HEK293 (cell line): Measurements from ENCODE around the gene RIGI.

ENCODE experiments used
- BCL11B ChIP-seq: fragments of 450-650 bp; formaldehyde crosslinking; IDR thresholded peaks from 2 replicates; pipeline ENCODE4 v1.5.1; 2016; ENCODE audit warnings: low read depth, missing biosample characterization, missing genetic modification characterization
- EGR2 ChIP-seq: fragments of 450-650 bp; formaldehyde crosslinking; IDR thresholded peaks from 2 replicates; pipeline ENCODE4 v1.5.1; 2016; ENCODE audit warnings: low read depth, missing biosample characterization, missing genetic modification characterization
- GLIS2 ChIP-seq: fragments of 450-650 bp; formaldehyde crosslinking; IDR thresholded peaks from 2 replicates; pipeline ENCODE4 v1.5.1; 2016; ENCODE audit warnings: missing biosample characterization, missing genetic modification characterization
- RBAK ChIP-seq: fragments of 450-650 bp; formaldehyde crosslinking; IDR thresholded peaks from 2 replicates; pipeline ENCODE4 v1.5.1; 2016; ENCODE audit warnings: missing biosample characterization, missing genetic modification characterization
- SP3 ChIP-seq: fragments of 450-650 bp; formaldehyde crosslinking; IDR thresholded peaks from 2 replicates; pipeline ENCODE4 v1.5.1; 2016; ENCODE audit warnings: missing biosample characterization, missing genetic modification characterization
- TCF7L2 ChIP-seq: IDR thresholded peaks from 2 replicates; pipeline ENCODE4 v1.6.1; 2011; ENCODE audit warnings: low read depth, mild to moderate bottlenecking, inconsistent platforms, low read length, moderate library complexity, borderline replicate concordance
- YY1 ChIP-seq: fragments of 450-650 bp; formaldehyde crosslinking; IDR thresholded peaks from 2 replicates; pipeline ENCODE4 v1.5.1; 2018; ENCODE audit warnings: missing biosample characterization, missing genetic modification characterization
- YY2 ChIP-seq: fragments of 450-650 bp; formaldehyde crosslinking; IDR thresholded peaks from 2 replicates; pipeline ENCODE4 v1.5.1; 2016; ENCODE audit warnings: missing biosample characterization, missing genetic modification characterization
- ZBTB20 ChIP-seq: fragments of 450-650 bp; formaldehyde crosslinking; IDR thresholded peaks from 2 replicates; pipeline ENCODE4 v1.5.1; 2016; ENCODE audit warnings: missing biosample characterization, missing genetic modification characterization
- ZBTB49 ChIP-seq: fragments of 450-650 bp; formaldehyde crosslinking; IDR thresholded peaks from 2 replicates; pipeline ENCODE4 v1.5.1; 2016; ENCODE audit warnings: missing biosample characterization, missing genetic modification characterization, low read depth
- ZIC2 ChIP-seq: fragments of 450-650 bp; formaldehyde crosslinking; IDR thresholded peaks from 2 replicates; pipeline ENCODE4 v1.5.1; 2016; ENCODE audit warnings: missing biosample characterization, missing genetic modification characterization
- ZNF157 ChIP-seq: fragments of 450-650 bp; formaldehyde crosslinking; IDR thresholded peaks from 2 replicates; pipeline ENCODE4 v1.5.1; 2016; ENCODE audit warnings: missing biosample characterization, missing genetic modification characterization
- ZNF175 ChIP-seq: fragments of 450-650 bp; formaldehyde crosslinking; IDR thresholded peaks from 2 replicates; pipeline ENCODE4 v1.5.1; 2016; ENCODE audit warnings: missing biosample characterization, missing genetic modification characterization
- ZNF23 ChIP-seq: fragments of 450-650 bp; formaldehyde crosslinking; IDR thresholded peaks from 2 replicates; pipeline ENCODE4 v1.5.1; 2016; ENCODE audit warnings: missing biosample characterization, missing genetic modification characterization, borderline replicate concordance
- ZNF26 ChIP-seq: fragments of 450-650 bp; formaldehyde crosslinking; IDR thresholded peaks from 2 replicates; pipeline ENCODE4 v1.5.1; 2016; ENCODE audit warnings: missing biosample characterization, missing genetic modification characterization
- ZNF362 ChIP-seq: fragments of 450-650 bp; formaldehyde crosslinking; IDR thresholded peaks from 2 replicates; pipeline ENCODE4 v1.5.1; 2016; ENCODE audit warnings: missing biosample characterization, missing genetic modification characterization
- ZNF423 ChIP-seq: fragments of 450-650 bp; formaldehyde crosslinking; IDR thresholded peaks from 2 replicates; pipeline ENCODE4 v1.5.1; 2016; ENCODE audit warnings: missing biosample characterization, missing genetic modification characterization
- ZNF501 ChIP-seq: fragments of 450-650 bp; formaldehyde crosslinking; IDR thresholded peaks from 2 replicates; pipeline ENCODE4 v1.5.1; 2016; ENCODE audit warnings: missing biosample characterization, missing genetic modification characterization
- ZNF548 ChIP-seq: fragments of 450-650 bp; formaldehyde crosslinking; IDR thresholded peaks from 2 replicates; pipeline ENCODE4 v1.5.1; 2016; ENCODE audit warnings: missing biosample characterization, missing genetic modification characterization
- ZNF585B ChIP-seq: fragments of 450-650 bp; formaldehyde crosslinking; IDR thresholded peaks from 2 replicates; pipeline ENCODE4 v1.5.1; 2016; ENCODE audit warnings: missing biosample characterization, missing genetic modification characterization
- ZNF621 ChIP-seq: fragments of 450-650 bp; formaldehyde crosslinking; IDR thresholded peaks from 2 replicates; pipeline ENCODE4 v1.5.1; 2017; ENCODE audit warnings: missing biosample characterization, missing genetic modification characterization
- ZNF777 ChIP-seq: fragments of 450-650 bp; formaldehyde crosslinking; IDR thresholded peaks from 2 replicates; pipeline ENCODE4 v1.5.1; 2017; ENCODE audit warnings: missing biosample characterization, missing genetic modification characterization, borderline replicate concordance
- ZNF791 ChIP-seq: fragments of 450-650 bp; formaldehyde crosslinking; IDR thresholded peaks from 2 replicates; pipeline ENCODE4 v1.5.1; 2016; ENCODE audit warnings: missing biosample characterization, missing genetic modification characterization
- ZNF792 ChIP-seq: fragments of 450-650 bp; formaldehyde crosslinking; IDR thresholded peaks from 2 replicates; pipeline ENCODE4 v1.5.1; 2016; ENCODE audit warnings: missing biosample characterization, missing genetic modification characterization
- ZNF830 ChIP-seq: fragments of 450-650 bp; IDR thresholded peaks from 2 replicates; pipeline ENCODE4 v1.5.0; 2018; ENCODE audit warnings: missing biosample characterization, missing genetic modification characterization, low read depth, mild to moderate bottlenecking, moderate library complexity
- ZNF837 ChIP-seq: fragments of 450-650 bp; formaldehyde crosslinking; IDR thresholded peaks from 2 replicates; pipeline ENCODE4 v1.5.1; 2016; ENCODE audit warnings: missing biosample characterization, missing genetic modification characterization
- ZSCAN16 ChIP-seq: fragments of 450-650 bp; formaldehyde crosslinking; IDR thresholded peaks from 2 replicates; pipeline ENCODE4 v1.5.1; 2016; ENCODE audit warnings: missing biosample characterization, missing genetic modification characterization
- TF ChIP-seq, protein P1 (sequence below): fragments of 450-650 bp; formaldehyde crosslinking; IDR thresholded peaks from 2 replicates; pipeline ENCODE4 v1.5.1; 2016; ENCODE audit warnings: missing biosample characterization, missing genetic modification characterization, borderline replicate concordance
- TF ChIP-seq, protein P2 (sequence below): fragments of 450-650 bp; formaldehyde crosslinking; IDR thresholded peaks from 2 replicates; pipeline ENCODE4 v1.5.1; 2016; ENCODE audit warnings: missing biosample characterization, missing genetic modification characterization
- TF ChIP-seq, protein P3 (sequence below): fragments of 450-650 bp; formaldehyde crosslinking; IDR thresholded peaks from 2 replicates; pipeline ENCODE4 v1.5.1; 2017; ENCODE audit warnings: missing biosample characterization, missing genetic modification characterization

RIGI gene

DNA sequence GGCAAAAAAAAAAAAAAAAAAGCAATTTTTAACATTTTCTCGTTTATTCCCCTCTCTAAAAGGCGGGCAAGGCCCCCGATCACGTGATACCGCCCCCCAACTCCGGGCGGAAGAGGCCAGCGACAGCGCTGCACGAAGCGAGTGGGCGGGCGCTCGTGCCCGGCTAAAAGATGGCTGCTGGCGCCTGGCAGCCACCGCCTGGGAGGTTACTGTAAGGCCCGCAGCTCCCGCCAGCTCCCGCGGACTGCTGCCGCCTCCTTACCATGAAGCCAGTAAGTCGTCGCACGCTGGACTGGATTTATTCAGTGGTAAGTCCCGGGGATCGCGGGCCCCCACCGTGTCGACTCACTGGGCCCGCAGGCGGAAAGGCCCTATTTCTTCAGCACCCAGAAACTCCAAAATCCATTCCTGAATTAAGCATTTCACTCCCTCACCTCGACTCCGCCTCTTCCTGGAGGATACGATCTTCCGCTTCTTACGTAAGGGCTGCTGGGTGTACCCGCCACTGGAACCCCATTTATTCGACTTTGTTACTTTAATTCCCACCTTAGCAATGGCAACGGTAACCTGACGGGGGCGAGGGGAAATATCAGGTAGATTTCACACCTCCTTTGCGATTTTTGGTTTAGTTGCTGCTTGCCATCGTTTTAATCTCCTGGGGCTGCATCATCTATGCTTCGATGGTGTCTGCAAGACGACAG lies 26.3 kb upstream of the RIGI start, which contains the start of the genes SMIM27 and TOPORS (continued):
- TF ChIP-seq BCL11B, result no peak
- TF ChIP-seq ZNF837 (tag by site-specific recombination), result no peak
- no peak for TF ChIP-seq ZNF175
- TF ChIP-seq YY1 (tag by site-specific recombination), result peak; percentile 94
- TF ChIP-seq ZIC2, result no peak
- TF ChIP-seq, protein P1, sequence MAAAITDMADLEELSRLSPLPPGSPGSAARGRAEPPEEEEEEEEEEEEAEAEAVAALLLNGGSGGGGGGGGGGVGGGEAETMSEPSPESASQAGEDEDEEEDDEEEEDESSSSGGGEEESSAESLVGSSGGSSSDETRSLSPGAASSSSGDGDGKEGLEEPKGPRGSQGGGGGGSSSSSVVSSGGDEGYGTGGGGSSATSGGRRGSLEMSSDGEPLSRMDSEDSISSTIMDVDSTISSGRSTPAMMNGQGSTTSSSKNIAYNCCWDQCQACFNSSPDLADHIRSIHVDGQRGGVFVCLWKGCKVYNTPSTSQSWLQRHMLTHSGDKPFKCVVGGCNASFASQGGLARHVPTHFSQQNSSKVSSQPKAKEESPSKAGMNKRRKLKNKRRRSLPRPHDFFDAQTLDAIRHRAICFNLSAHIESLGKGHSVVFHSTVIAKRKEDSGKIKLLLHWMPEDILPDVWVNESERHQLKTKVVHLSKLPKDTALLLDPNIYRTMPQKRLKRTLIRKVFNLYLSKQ, result no peak
- TF ChIP-seq ZNF501 (tag by site-specific recombination), result peak; percentile 79; the same call in 1 of the 2 replicates
- TF ChIP-seq ZNF830 (tag by site-specific recombination), result no peak
- TF ChIP-seq ZNF777 (tag by site-specific recombination), result no peak
- TF ChIP-seq ZNF157 (tag by site-specific recombination), result no peak
- no peak for TF ChIP-seq ZNF791 (tag by site-specific recombination)
- no peak for TF ChIP-seq RBAK (tag by site-specific recombination)
- TF ChIP-seq YY2 (tag by site-specific recombination), result peak; percentile 71
- peak; percentile 97 for TF ChIP-seq SP3
- TF ChIP-seq ZNF423 (tag by site-specific recombination), result no peak
- TF ChIP-seq GLIS2 (tag by site-specific recombination), result peak; percentile 33; the same call in 1 of the 2 replicates
- no peak for TF ChIP-seq ZNF585B (tag by site-specific recombination)
- TF ChIP-seq ZBTB20 (tag by site-specific recombination), result peak; percentile 94
- TF ChIP-seq ZNF26 (tag by site-specific recombination), result no peak
- peak; percentile 60; the same call in 1 of the 2 replicates for TF ChIP-seq EGR2 (tag by site-specific recombination)
- TF ChIP-seq ZNF621 (tag by site-specific recombination), result no peak
- no peak for TF ChIP-seq TCF7L2
- TF ChIP-seq, protein P2, sequence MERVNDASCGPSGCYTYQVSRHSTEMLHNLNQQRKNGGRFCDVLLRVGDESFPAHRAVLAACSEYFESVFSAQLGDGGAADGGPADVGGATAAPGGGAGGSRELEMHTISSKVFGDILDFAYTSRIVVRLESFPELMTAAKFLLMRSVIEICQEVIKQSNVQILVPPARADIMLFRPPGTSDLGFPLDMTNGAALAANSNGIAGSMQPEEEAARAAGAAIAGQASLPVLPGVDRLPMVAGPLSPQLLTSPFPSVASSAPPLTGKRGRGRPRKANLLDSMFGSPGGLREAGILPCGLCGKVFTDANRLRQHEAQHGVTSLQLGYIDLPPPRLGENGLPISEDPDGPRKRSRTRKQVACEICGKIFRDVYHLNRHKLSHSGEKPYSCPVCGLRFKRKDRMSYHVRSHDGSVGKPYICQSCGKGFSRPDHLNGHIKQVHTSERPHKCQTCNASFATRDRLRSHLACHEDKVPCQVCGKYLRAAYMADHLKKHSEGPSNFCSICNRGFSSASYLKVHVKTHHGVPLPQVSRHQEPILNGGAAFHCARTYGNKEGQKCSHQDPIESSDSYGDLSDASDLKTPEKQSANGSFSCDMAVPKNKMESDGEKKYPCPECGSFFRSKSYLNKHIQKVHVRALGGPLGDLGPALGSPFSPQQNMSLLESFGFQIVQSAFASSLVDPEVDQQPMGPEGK (tag by site-specific recombination), result peak; percentile 94
- TF ChIP-seq ZNF548 (tag by site-specific recombination), result no peak
- 0 out of 2 replicates have a peak, but pooled peaks have one; percentile 0 for TF ChIP-seq ZNF362 (tag by site-specific recombination)
- TF ChIP-seq ZNF23 (tag by site-specific recombination), result no peak
- no peak for TF ChIP-seq ZNF792 (tag by site-specific recombination)
- no peak for TF ChIP-seq ZBTB49 (tag by site-specific recombination)
- TF ChIP-seq ZSCAN16 (tag by site-specific recombination), result no peak
- TF ChIP-seq, protein P3, sequence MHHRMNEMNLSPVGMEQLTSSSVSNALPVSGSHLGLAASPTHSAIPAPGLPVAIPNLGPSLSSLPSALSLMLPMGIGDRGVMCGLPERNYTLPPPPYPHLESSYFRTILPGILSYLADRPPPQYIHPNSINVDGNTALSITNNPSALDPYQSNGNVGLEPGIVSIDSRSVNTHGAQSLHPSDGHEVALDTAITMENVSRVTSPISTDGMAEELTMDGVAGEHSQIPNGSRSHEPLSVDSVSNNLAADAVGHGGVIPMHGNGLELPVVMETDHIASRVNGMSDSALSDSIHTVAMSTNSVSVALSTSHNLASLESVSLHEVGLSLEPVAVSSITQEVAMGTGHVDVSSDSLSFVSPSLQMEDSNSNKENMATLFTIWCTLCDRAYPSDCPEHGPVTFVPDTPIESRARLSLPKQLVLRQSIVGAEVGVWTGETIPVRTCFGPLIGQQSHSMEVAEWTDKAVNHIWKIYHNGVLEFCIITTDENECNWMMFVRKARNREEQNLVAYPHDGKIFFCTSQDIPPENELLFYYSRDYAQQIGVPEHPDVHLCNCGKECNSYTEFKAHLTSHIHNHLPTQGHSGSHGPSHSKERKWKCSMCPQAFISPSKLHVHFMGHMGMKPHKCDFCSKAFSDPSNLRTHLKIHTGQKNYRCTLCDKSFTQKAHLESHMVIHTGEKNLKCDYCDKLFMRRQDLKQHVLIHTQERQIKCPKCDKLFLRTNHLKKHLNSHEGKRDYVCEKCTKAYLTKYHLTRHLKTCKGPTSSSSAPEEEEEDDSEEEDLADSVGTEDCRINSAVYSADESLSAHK (tag by site-specific recombination), result peak; percentile 45; the same call in 1 of the 2 replicates
